ENCODE measurements around the gene DCTN2.

DCTN2 gene

GRCh38 chr12:57529831-57530230 lies 17.2 kb downstream of the DCTN2 start:
- no peak for DNase-seq

DNA sequence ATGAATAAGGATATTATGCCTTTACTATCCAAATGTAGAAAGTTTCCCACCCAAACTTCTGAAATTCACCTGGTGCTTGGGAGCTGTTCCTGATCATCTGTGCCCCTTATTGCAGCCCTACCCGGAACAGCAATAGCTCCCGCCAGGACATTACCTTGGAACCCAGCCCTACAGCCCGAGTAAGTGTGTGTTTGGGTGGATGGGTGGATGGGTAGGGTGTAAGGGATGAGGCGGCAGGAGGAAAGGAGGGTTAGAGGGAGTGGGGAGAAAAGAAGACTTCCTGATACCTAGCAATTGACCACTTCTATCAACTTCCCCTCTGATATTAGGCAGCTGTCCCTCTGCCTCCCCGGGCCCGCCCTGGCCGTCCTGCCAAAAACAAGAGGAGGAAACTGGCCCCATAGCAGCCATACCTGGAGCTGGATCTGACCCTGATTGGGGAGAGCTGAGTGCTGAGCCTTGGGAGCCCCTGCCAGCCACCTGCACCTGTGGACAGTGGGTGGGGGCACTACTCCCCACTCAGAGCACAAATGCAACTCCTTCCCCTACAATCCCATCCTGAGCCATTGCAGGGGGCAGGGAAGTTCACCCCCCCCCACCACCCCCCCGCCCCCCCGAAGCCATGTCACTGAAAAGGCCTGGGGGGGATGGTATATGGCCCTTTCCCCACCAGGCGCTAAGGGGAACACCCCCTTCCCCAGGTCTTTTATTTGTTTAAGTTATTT lies 18.0 kb downstream of the DCTN2 start:
- DNase-seq: no peak

- no peak for DNase-seq
Measured at GRCh38 chr12:57528176-57528575, 18.8 kb downstream of the DCTN2 start.

- no peak for DNase-seq
Measured at GRCh38 chr12:57527184-57527583, 19.8 kb downstream of the DCTN2 start.

DNA sequence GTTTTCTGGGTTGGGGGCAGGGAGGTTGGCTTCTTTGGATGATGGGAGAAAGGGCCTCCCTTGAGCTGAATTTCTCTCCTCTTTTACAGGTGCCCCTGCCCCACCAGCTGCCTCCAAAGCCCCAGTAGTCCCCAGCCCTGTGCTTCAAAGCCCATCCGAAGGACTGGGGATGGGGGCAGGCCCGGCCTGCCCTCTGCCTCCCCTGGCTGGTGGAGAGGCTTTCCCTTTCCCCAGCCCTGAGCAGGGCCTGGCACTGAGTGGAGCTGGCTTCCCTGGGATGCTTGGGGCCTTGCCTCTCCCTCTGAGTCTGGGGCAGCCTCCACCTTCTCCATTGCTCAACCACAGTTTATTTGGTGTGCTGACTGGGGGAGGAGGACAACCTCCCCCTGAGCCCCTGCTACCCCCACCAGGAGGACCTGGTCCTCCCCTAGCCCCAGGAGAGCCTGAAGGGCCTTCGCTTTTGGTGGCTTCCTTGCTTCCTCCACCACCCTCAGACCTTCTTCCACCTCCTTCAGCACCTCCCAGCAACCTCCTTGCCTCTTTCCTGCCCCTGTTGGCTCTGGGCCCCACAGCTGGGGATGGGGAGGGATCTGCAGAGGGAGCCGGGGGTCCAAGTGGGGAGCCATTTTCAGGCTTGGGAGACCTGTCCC lies 20.4 kb downstream of the DCTN2 start:
- no peak for DNase-seq

DNA sequence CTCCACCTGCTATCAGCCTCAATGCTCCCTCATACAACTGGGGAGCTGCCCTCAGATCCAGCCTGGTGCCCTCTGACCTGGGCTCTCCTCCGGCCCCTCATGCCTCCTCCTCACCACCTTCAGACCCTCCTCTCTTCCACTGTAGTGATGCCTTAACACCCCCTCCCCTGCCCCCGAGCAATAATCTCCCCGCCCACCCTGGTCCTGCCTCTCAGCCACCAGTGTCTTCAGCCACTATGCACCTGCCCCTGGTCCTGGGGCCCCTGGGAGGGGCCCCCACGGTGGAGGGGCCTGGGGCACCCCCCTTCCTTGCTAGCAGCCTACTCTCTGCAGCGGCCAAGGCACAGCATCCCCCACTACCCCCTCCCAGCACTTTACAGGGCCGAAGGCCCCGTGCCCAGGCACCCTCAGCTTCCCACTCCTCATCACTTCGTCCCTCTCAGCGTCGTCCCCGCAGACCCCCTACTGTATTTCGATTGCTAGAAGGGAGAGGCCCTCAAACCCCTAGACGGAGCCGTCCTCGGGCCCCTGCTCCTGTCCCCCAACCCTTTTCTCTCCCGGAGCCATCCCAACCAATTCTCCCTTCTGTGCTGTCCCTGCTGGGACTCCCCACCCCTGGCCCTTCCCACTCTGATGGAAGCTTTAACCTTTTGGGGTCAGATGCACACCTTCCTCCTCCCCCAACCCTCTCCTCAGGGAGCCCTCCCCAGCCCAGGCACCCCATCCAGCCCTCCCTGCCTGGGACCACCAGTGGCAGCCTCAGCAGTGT lies 21.2 kb downstream of the DCTN2 start:
- no peak for DNase-seq

DNA sequence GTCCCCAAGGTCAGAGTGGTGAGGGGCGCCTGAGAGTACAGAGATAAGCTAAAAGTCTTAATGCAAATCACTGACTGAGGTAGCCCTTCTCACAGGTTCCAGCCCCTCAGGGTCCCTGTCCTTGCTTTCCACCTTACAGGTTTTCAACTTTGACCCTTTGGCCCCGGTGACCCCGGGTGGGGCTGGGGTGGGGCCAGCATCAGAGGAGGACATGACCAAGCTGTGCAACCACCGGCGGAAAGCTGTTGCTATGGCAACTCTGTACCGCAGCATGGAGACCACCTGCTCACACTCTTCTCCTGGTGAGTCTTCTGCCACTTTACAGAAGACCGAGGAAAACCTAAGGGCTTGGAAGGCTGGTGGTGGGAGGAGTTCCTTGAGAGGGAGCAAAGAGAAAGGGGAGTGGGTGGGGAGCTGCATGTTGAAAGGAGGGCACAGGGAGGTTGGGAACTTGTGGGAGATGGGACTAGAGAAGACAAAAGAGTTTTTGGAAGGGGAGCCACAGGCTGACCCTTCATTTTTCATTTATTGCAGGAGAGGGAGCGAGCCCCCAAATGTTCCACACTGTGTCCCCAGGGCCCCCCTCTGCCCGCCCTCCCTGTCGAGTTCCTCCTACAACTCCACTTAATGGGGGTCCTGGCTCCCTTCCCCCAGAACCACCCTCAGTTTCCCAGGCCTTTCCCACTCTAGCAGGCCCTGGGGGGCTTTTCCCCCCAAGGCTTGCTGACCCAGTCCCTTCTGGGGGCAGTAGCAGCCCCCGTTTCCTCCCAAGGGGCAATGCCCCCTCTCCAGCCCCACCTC lies 22.0 kb downstream of the DCTN2 start:
- no peak for DNase-seq

DNA sequence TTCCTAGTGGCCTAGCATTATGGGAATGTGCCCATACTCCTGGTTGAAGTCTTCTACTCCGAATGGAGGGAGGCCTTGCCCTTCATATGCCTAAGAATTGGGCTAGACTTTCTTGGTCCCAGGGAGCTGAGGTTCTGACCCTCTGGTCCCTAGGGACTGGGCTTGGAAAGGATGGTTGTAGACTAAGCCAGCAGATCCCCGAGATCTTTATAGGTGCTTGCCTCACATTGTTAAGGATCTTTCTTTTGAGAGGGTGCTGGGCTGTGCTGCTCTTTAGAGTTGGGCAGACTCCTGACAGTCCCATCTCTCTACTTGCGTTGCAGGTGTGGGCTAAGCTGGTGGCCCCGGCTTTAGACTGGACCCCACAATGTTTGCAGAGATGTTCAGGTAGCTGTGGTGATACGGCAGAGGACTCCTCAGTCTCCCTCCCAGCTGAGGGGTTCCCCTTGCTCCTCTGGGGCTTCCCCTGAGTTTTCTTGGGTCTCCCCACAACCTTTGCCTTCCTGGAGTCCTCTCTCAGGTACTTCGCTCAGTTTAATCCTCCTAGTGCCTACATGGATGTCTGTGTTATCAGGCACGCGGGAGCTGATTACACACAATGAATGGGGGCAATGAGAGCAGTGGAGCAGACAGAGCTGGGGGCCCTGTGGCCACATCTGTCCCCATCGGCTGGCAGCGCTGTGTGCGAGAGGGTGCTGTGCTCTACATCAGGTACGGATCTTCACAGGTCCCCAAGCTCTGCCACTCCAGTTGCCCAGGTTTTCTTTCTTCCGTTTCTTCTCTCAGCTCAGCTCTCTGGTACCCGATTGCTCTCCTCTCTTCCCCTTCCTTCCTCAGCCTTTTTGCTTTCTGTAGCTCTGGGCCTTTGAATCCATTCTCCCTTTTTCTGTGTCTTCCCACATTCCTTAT lies 23.0 kb downstream of the DCTN2 start:
- no peak for DNase-seq

GRCh38 chr12:57522887-57523705 lies 23.9 kb downstream of the DCTN2 start:
- peak in 37 of 58 donors; percentile 23 to 75 (median 56) for DNase-seq

DNA sequence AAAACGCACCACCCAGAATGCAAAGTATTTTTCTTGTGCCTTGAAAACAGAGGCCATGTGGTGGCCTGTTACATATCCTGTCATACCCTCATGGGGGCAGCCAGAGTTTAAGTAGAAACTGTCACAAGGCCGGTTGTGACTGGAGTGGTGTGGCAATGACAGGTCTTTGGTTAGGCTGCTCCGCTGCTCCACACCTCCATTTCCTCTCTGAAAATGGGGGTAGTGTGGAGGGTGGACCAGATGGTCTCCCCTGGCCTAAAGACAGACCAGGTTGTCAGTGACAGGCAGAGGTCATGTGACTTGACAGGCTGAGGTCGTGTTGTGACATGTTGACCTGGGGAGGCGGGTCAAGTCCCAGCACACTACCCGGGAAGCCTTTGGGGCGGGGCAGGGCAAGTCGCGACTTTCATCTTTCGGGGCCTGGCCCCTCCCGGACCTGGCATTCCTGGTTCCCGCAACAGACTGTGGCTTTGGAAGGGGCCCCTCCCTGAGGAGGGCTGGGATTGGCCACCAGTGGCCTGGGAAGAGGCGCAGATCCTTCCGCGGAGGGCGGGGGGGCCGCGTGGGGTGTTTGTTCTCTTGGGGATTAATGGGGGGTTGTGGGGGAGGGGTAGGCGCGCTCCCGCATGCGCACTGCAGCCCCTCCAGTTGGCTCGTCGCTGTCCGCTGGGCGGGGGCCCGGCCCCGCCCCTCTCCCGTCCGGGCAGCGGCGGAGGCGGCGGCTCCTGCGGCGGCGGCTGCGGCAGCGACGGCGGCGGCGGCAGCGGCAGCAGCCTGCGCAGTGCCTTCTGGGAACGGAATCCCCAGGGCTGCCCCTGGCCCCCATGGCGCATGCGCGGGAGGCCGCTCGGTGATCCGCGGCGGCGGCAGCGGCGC lies 24.7 kb downstream of the DCTN2 start, which contains the start of gene MBD6:
TSS of gene MBD6 (plus strand) at position 814 of the 876 bp plus-strand sequence. CDS start 1,480 bp downstream, outside the sequence.
- peak; percentile 52 to 97 (median 87) for DNase-seq

GRCh38 chr12:57521525-57522010 lies 25.4 kb downstream of the DCTN2 start:
- DNase-seq: peak in 40 of 58 donors; percentile 2 to 73 (median 36)

DNA sequence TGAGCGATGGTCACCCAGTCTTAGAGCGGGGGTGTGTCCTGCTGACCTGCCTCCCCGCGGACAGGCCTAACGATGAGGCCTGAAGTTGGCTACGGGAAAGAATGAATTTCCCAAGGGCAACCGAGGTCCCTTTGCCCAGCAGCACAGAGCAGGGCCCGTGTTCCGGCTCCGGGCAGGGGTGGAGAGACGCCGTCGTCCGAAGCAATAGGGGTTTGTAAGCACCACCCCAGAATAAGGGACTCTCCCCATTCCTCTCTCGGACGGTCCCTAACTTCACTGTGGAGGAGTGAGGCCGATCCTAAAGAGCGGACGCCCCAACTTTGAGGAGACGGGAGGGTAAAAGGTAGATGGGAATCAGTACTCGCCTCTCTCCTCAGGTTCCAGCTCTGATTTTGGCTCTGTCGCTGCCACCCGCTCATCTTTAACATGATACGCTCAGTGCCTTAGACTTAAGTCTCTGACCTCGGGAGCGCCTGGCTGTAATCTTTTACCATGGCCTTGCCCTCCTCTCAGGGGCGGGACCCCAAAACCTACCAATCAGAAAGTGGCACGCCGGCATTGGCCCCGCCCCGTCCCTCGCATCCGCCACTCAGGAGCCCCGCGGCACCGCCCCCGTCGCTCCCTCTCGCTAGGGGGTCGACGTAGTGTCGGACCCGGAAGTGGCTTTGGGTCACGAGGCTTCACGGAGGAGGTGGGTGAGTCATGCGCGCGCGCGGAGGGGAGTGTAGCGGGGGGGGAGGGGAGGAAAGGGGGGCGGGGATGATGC lies 26.8 kb downstream of the DCTN2 start, which contains the start of gene DDIT3:
TSS of gene DDIT3 (minus strand) at position 462 of the 766 bp plus-strand sequence. CDS start 3,108 bp downstream, outside the sequence.
- peak; percentile 93 to 100 (median 98) for DNase-seq

DNA sequence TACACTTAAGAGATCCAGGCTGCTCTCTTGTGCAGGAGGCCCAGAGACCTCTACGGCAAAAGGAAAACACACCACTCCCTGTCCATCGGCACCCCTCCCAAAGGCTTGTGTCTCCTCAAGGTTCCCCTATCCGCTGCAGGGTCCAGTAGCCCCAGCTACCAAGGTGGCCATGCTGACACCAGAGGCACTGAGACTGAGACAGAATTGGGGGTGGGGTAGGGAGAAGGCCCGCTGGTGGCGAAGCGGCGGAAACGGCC lies 27.3 kb downstream of the DCTN2 start:
- peak in 9 of 58 donors; percentile 13 to 54 (median 35) for DNase-seq

- DNase-seq: peak in 3 of 58 donors; percentile 3 to 40 (median 9)
Measured at GRCh38 chr12:57518920-57519795, 27.8 kb downstream of the DCTN2 start.

DNA sequence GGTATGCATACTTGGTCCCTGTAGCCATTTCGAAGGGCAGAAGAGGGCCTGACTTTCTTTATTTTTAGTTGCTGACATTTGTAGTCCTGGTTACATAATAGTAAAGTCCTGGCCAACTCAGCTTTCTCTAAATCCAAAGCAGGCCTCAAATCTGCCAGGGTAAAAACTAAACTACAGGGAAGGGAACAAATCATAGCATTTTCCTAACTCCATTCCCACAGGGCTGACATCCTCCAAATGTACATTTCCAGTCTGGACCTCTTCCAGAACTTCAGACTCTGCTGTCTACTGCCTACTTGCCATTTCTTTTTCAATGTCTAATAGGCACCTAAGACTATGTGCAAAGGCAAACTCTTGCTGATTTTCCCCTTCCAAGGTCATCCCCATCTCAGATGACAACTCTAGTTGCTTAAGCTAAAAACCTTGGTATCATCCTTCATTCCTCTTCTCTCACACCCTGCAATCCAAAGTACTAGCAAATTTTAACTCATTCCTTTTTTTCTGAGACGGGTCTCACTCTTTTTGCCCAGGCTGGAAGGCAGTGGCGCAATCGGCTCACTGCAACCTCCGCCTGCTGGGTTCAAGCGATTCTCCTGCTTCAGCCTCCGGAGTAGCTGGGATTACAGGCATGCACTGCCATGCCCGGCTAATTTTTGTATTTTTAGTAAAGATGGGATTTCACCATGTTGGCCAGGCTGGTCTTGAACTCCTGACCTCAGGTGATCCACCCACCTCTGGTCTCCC lies 28.6 kb downstream of the DCTN2 start:
- DNase-seq: no peak
